Natural killer cell (primary cell): Measurements from ENCODE around the gene MYCBPAP. TPM values are rescaled to one million over a fixed set of nuclear protein-coding genes. Genes with fewer than 3 reads are reported as not detected.

ENCODE experiments used
- ATAC-seq, 3 donors: fragments of 150-1000 bp in 2 of 3; fragments of 200-7000 bp in 1 of 3; cut with Tn5 transposase; 1 replicate in 1 of 3; 2 replicates in 2 of 3; pipeline ENCODE4 v1.10.0; 2021; ENCODE audit warnings: mild to moderate bottlenecking in 2 of 3, moderate library complexity in 2 of 3
- DNase-seq, 2 donors: peaks; one replicate each; pipeline versions ENCODE4 v3.0.0 to v3.0.0-alpha.2; 2013 to 2021; ENCODE audit warnings: mixed read lengths in 1 of 2
- H3K27ac ChIP-seq: one replicate; pipeline ENCODE4 v1.5.1; 2013; ENCODE audit warnings: mild to moderate bottlenecking, low read length
- H3K27me3 ChIP-seq: one replicate; pipeline ENCODE4 v1.6.1; 2013; ENCODE audit warnings: low read length; ENCODE audit not compliant: control insufficient read depth, insufficient read depth
- H3K36me3 ChIP-seq: one replicate; pipeline ENCODE4 v1.6.1; 2013; ENCODE audit warnings: low read length; ENCODE audit not compliant: control insufficient read depth, insufficient read depth
- H3K4me1 ChIP-seq: one replicate; pipeline ENCODE4 v1.6.1; 2013; ENCODE audit warnings: low read length; ENCODE audit not compliant: control insufficient read depth, insufficient read depth
- H3K4me3 ChIP-seq: one replicate; pipeline ENCODE4 v1.5.1; 2013; ENCODE audit warnings: low read length
- H3K9me3 ChIP-seq: one replicate; pipeline ENCODE4 v1.6.1; 2013; ENCODE audit warnings: low read length; ENCODE audit not compliant: control insufficient read depth, insufficient read depth
- H3K27ac Mint-ChIP-seq, 2 donors: one replicate each; pipeline ENCODE4 v1.8.0; 2022; ENCODE audit warnings: mild to moderate bottlenecking in 2 of 2, mixed read lengths in 2 of 2, moderate library complexity in 1 of 2
- H3K27me3 Mint-ChIP-seq, 2 donors: one replicate each; pipeline ENCODE4 v1.8.0; 2022; ENCODE audit warnings: low read depth in 2 of 2, mixed read lengths in 2 of 2
- H3K36me3 Mint-ChIP-seq: one replicate; pipeline ENCODE4 v1.8.0; 2022; ENCODE audit warnings: mixed read lengths
- H3K4me1 Mint-ChIP-seq, 2 donors: one replicate each; pipeline ENCODE4 v1.8.0; 2022; ENCODE audit warnings: mixed read lengths in 2 of 2
- H3K4me3 Mint-ChIP-seq: one replicate; pipeline ENCODE4 v1.8.0; 2022; ENCODE audit warnings: mild to moderate bottlenecking, moderate library complexity, mixed read lengths
- H3K9me3 Mint-ChIP-seq, 2 donors: one replicate each; pipeline ENCODE4 v1.8.0; 2022; ENCODE audit warnings: mixed read lengths in 2 of 2
- CTCF ChIP-seq: fragments of 200-600 bp; IDR thresholded peaks from one replicate; pipeline ENCODE4 v1.8.0; 2022; ENCODE audit warnings: antibody characterized with exemption
- WGBS: methylation state at CpG from one replicate; pipeline ENCODE4 v1.1.7; 2013; ENCODE audit warnings: missing lambda C conversion rate; ENCODE audit not compliant: insufficient coverage; 5-methylcytosine and 5-hydroxymethylcytosine counted together
- intact Hi-C: fragments of 100-400 bp; cut with micrococcal nuclease; formaldehyde crosslinking; loops from one replicate; pipeline ENCODE4 v1.14.2; 2022
- total RNA-seq, 4 donors: library from RNA; stranded (reverse); fragments of 120-200 nt in 1 of 4; gene quantifications; one replicate each; pipeline versions ENCODE4 v1.2.3 to v1.2.4, GENCODE V29; 2013 to 2022

The MYCBPAP gene
- total RNA-seq, 3 donors from 2014 or later (not counting 1 experiment from before 2014, with no cell fraction given) = 0.26 to 4.9 (median 0.70) TPM

GRCh38 chr17:50521514-50521913 is 13.3 kb downstream of the MYCBPAP start:
- Histone ChIP-seq H3K36me3 (no peaks in the 10 kb centered on the region), H3K27ac (no peak overlapping the region), H3K9me3 (no peaks in the 10 kb centered on the region), H3K4me1 (no peaks in the 10 kb centered on the region), H3K4me3 (no peak overlapping the region), H3K27me3 (no peaks in the 10 kb centered on the region)
- no peaks in the 10 kb centered on the region for H3K36me3 Mint-ChIP-seq
- H3K27me3 Mint-ChIP-seq = peaks cover 0 to 3% of the 10 kb centered on the region in 2 donors
- no peak for ATAC-seq
- H3K4me1 Mint-ChIP-seq = no peaks in the 10 kb centered on the region
- no peak for TF ChIP-seq CTCF
- intact Hi-C loops = no loop called here
- no peak for DNase-seq
- 79% methylated on average over 2 of the region's 2 CpGs for WGBS
- H3K9me3 Mint-ChIP-seq = no peaks in the 10 kb centered on the region
- H3K4me3 Mint-ChIP-seq = no peak overlapping the region
- H3K27ac Mint-ChIP-seq = no peak overlapping the region

GRCh38 chr17:50522766-50523165 is 14.5 kb downstream of the MYCBPAP start:
- 91% methylated on average over 10 of the region's 10 CpGs for WGBS

GRCh38 chr17:50523208-50523607 is 15.0 kb downstream of the MYCBPAP start:
- WGBS = 80% methylated on average over 2 of the region's 2 CpGs
- H3K4me1 Mint-ChIP-seq = no peaks in the 10 kb centered on the region
- no peak overlapping the region for H3K4me3 Mint-ChIP-seq
- H3K9me3 ChIP-seq = no peaks in the 10 kb centered on the region
- DNase-seq = no peak
- no peaks in the 10 kb centered on the region for H3K36me3 Mint-ChIP-seq
- no peak overlapping the region for H3K4me3 ChIP-seq
- TF ChIP-seq CTCF = no peak
- H3K27me3 Mint-ChIP-seq = no peaks in the 10 kb centered on the region
- no peaks in the 10 kb centered on the region for H3K9me3 Mint-ChIP-seq
- intact Hi-C loops = no loop called here
- H3K4me1 ChIP-seq = no peaks in the 10 kb centered on the region
- no peak overlapping the region for H3K27ac ChIP-seq
- H3K27ac Mint-ChIP-seq = no peak overlapping the region
- no peaks in the 10 kb centered on the region for H3K36me3 ChIP-seq
- ATAC-seq = no peak
- H3K27me3 ChIP-seq = no peaks in the 10 kb centered on the region

More at GRCh38 chr17:50522766-50523165, 14.5 kb downstream of the MYCBPAP start:
- Histone ChIP-seq H3K27ac (no peak overlapping the region), H3K27me3 (no peaks in the 10 kb centered on the region), H3K4me1 (no peaks in the 10 kb centered on the region), H3K36me3 (no peaks in the 10 kb centered on the region), H3K9me3 (no peaks in the 10 kb centered on the region), H3K4me3 (no peak overlapping the region)
- H3K36me3 Mint-ChIP-seq = no peaks in the 10 kb centered on the region
- no peaks in the 10 kb centered on the region for H3K4me1 Mint-ChIP-seq
- H3K27ac Mint-ChIP-seq = no peak overlapping the region
- no peak overlapping the region for H3K4me3 Mint-ChIP-seq
- DNase-seq = no peak
- H3K9me3 Mint-ChIP-seq = no peaks in the 10 kb centered on the region
- intact Hi-C loops = no loop called here
- no peak for ATAC-seq
- no peak for TF ChIP-seq CTCF
- H3K27me3 Mint-ChIP-seq = no peaks in the 10 kb centered on the region

- no peaks in the 10 kb centered on the region for H3K27me3 ChIP-seq
- no peak overlapping the region for H3K4me3 Mint-ChIP-seq
- H3K4me1 ChIP-seq = no peaks in the 10 kb centered on the region
- peaks cover 0 to 6% of the 10 kb centered on the region in 2 donors for H3K27me3 Mint-ChIP-seq
- no peaks in the 10 kb centered on the region for H3K4me1 Mint-ChIP-seq
- no peak overlapping the region for H3K4me3 ChIP-seq
- WGBS = 95% methylated on average over 18 of the region's 18 CpGs
- ATAC-seq = no peak
- no peak for DNase-seq
- H3K9me3 Mint-ChIP-seq = no peaks in the 10 kb centered on the region
- intact Hi-C loops = no loop called here
- no peak overlapping the region for H3K27ac ChIP-seq
- no peaks in the 10 kb centered on the region for H3K36me3 ChIP-seq
- no peak overlapping the region for H3K27ac Mint-ChIP-seq
- H3K36me3 Mint-ChIP-seq = no peaks in the 10 kb centered on the region
- H3K9me3 ChIP-seq = no peaks in the 10 kb centered on the region
- TF ChIP-seq CTCF = no peak
These were observed 16.6 kb downstream of the MYCBPAP start for GRCh38 chr17:50524838-50525237.
